Smooth muscle cell (in vitro differentiated cells): Measurements from ENCODE around the gene PDIA4. TPM values are rescaled to one million over a fixed set of nuclear protein-coding genes. Genes with fewer than 3 reads are reported as not detected.
"Not testable (repeated sequence)": the region's sequence is repeated elsewhere in the genome, so short reads cannot be mapped to it uniquely, and the experiment has no call there.

Experiments used
- DNase-seq: peaks from one replicate; lab custom pipeline; 2025; ENCODE audit not compliant: unreplicated experiment; lab: John Stamatoyannopoulos, UW
- H2AFZ ChIP-seq: fragments of 200-600 bp; sonication (generic); 2 replicates; pipeline ENCODE4 v1.6.0; 2016; ENCODE audit warnings: antibody characterized with exemption, low read depth, mild to moderate bottlenecking
- H3F3A ChIP-seq: fragments of 200-600 bp; sonication (generic); 2 replicates; pipeline ENCODE4 v1.6.0; 2017; ENCODE audit warnings: antibody characterized with exemption, low read depth
- H3K27ac ChIP-seq: fragments of 200-600 bp; sonication (generic); 2 replicates; pipeline ENCODE4 v1.5.1; 2016; ENCODE audit warnings: low read depth, mild to moderate bottlenecking
- H3K27me3 ChIP-seq: fragments of 200-600 bp; sonication (generic); 2 replicates; pipeline ENCODE4 v1.6.1; 2016; ENCODE audit warnings: low read depth, mild to moderate bottlenecking
- H3K36me3 ChIP-seq: fragments of 200-600 bp; sonication (generic); 2 replicates; pipeline ENCODE4 v1.5.1; 2016; ENCODE audit warnings: low read depth
- H3K4me1 ChIP-seq: fragments of 200-600 bp; sonication (generic); 2 replicates; pipeline ENCODE4 v1.5.1; 2016; ENCODE audit warnings: low read depth
- H3K4me2 ChIP-seq: fragments of 200-600 bp; sonication (generic); 2 replicates; pipeline ENCODE4 v1.6.0; 2016; ENCODE audit warnings: mild to moderate bottlenecking
- H3K4me3 ChIP-seq: fragments of 200-600 bp; sonication (generic); 2 replicates; pipeline ENCODE4 v1.5.1; 2016; ENCODE audit warnings: mild to moderate bottlenecking
- H3K79me2 ChIP-seq: fragments of 200-600 bp; sonication (generic); 2 replicates; pipeline ENCODE4 v1.6.0; 2016; ENCODE audit warnings: low read depth, mild to moderate bottlenecking
- H3K9ac ChIP-seq: fragments of 200-600 bp; sonication (generic); 2 replicates; pipeline ENCODE4 v1.6.0; 2016; ENCODE audit warnings: low read depth
- H3K9me3 ChIP-seq: fragments of 200-600 bp; sonication (generic); replicated peaks from 2 replicates; pipeline ENCODE4 v1.5.1; 2016; ENCODE audit warnings: low read depth
- H4K20me1 ChIP-seq: fragments of 200-600 bp; sonication (generic); 2 replicates; pipeline ENCODE4 v1.6.0; 2016; ENCODE audit warnings: low read depth
- CTCF ChIP-seq: fragments of 200-600 bp; sonication (generic); IDR thresholded peaks from 2 replicates; pipeline ENCODE4 v1.5.1; 2017; ENCODE audit warnings: borderline replicate concordance, mild to moderate bottlenecking, antibody characterized with exemption; ENCODE audit not compliant: insufficient read depth, poor library complexity, severe bottlenecking
- WGBS: methylation state at CpG from one replicate; pipeline ENCODE4 v1.1.7; 2016; ENCODE audit warnings: low lambda C conversion rate; 5-methylcytosine and 5-hydroxymethylcytosine counted together
- polyA plus RNA-seq: library from polyadenylated mRNA; unstranded; fragments of >200 nt; fragmentation: Nextera tagmentation; extraction: Ambion mirVana; gene quantifications from 2 replicates; pipeline ENCODE4 v1.2.1, GENCODE V29; 2016
- total RNA-seq: library from RNA; depleted of rRNA; stranded (reverse); fragments of >200 nt; gene quantifications from 2 replicates; pipeline ENCODE4 v1.2.3, GENCODE V29; 2014

The PDIA4 gene
- total and polyA plus RNA-seq, 2 experiments from 2014 or later, result 178 to 316 TPM

- no peaks in the 10 kb centered on the region for H4K20me1 ChIP-seq
- no peaks in the 10 kb centered on the region for H3K4me1 ChIP-seq
- no peaks in the 10 kb centered on the region for H3K79me2 ChIP-seq
- H2AFZ ChIP-seq, result no peak overlapping the region
- TF ChIP-seq CTCF, result no peak
- H3K9ac ChIP-seq, result no peak overlapping the region
- H3F3A ChIP-seq, result no peaks in the 10 kb centered on the region
- H3K27ac ChIP-seq, result no peak overlapping the region
- no peaks in the 10 kb centered on the region for H3K36me3 ChIP-seq
- no peak overlapping the region for H3K4me2 ChIP-seq
- no peaks in the 10 kb centered on the region for H3K9me3 ChIP-seq
- WGBS, result 79% methylated on average over 3 of the region's 3 CpGs
- no peak for DNase-seq
- no peak overlapping the region for H3K4me3 ChIP-seq
- H3K27me3 ChIP-seq, result no peaks in the 10 kb centered on the region
Measured at GRCh38 chr7:149048805-149049204, 20.5 kb upstream of the PDIA4 start.

GRCh38 chr7:149046416-149046815, 18.1 kb upstream of the PDIA4 start:
- Histone ChIP-seq H3K4me2 (no peak overlapping the region), H3K4me3 (no peak overlapping the region), H3K27me3 (no peaks in the 10 kb centered on the region), H4K20me1 (no peaks in the 10 kb centered on the region), H3K79me2 (no peaks in the 10 kb centered on the region), H3K9me3 (no peaks in the 10 kb centered on the region), H3F3A (no peaks in the 10 kb centered on the region), H3K27ac (no peak overlapping the region), H3K9ac (no peak overlapping the region), H2AFZ (no peak overlapping the region), H3K36me3 (no peaks in the 10 kb centered on the region), H3K4me1 (no peaks in the 10 kb centered on the region)
- WGBS, result 100% methylated on average over 2 of the region's 2 CpGs
- no peak for DNase-seq
- no peak for TF ChIP-seq CTCF

- Histone ChIP-seq H3K4me2 (no peak overlapping the region), H3K27me3 (no peaks in the 10 kb centered on the region), H3K27ac (no peak overlapping the region), H3K4me1 (no peaks in the 10 kb centered on the region), H2AFZ (no peak overlapping the region), H3K9ac (no peak overlapping the region), H3K4me3 (no peak overlapping the region), H3K36me3 (no peaks in the 10 kb centered on the region), H4K20me1 (no peaks in the 10 kb centered on the region), H3K79me2 (no peaks in the 10 kb centered on the region), H3F3A (no peaks in the 10 kb centered on the region), H3K9me3 (no peaks in the 10 kb centered on the region)
- no peak for DNase-seq
- TF ChIP-seq CTCF, result no peak
- 97% methylated on average over 8 of the region's 8 CpGs for WGBS
Measured at GRCh38 chr7:149043936-149044335, 15.6 kb upstream of the PDIA4 start.

- H3K27ac ChIP-seq, result no peak overlapping the region
- H3F3A ChIP-seq, result no peaks in the 10 kb centered on the region
- H4K20me1 ChIP-seq, result no peaks in the 10 kb centered on the region
- H3K4me3 ChIP-seq, result no peak overlapping the region
- H3K79me2 ChIP-seq, result no peaks in the 10 kb centered on the region
- H3K9me3 ChIP-seq, result no peaks in the 10 kb centered on the region
- H3K27me3 ChIP-seq, result no peaks in the 10 kb centered on the region
- no peak overlapping the region for H3K9ac ChIP-seq
- no peaks in the 10 kb centered on the region for H3K36me3 ChIP-seq
- no peak for TF ChIP-seq CTCF
- no peaks in the 10 kb centered on the region for H3K4me1 ChIP-seq
- DNase-seq, result no peak
- no peak overlapping the region for H2AFZ ChIP-seq
- H3K4me2 ChIP-seq, result no peak overlapping the region
- WGBS, result 70% methylated on average over 5 of the region's 5 CpGs
Measured at GRCh38 chr7:149041350-149041749, 13.0 kb upstream of the PDIA4 start.

- H3K9ac ChIP-seq, H3K27ac ChIP-seq: not testable (repeated sequence)
- whole genome bisulfite sequencing, result 92% methylated on average over 22 of the region's 32 CpGs
Measured at GRCh38 chr7:149038641-149039040, 10.3 kb upstream of the PDIA4 start.

More at GRCh38 chr7:149038641-149039040, 10.3 kb upstream of the PDIA4 start:
- not testable (repeated sequence) for H3K4me1 ChIP-seq, H3K79me2 ChIP-seq, H3K4me3 ChIP-seq, H3K27me3 ChIP-seq, H3F3A ChIP-seq, H3K4me2 ChIP-seq, H2AFZ ChIP-seq, H4K20me1 ChIP-seq, H3K9me3 ChIP-seq, H3K36me3 ChIP-seq, DNase-seq
